Endothelial cell of umbilical vein (primary cell): ENCODE data around the gene C20orf173. TPM values are rescaled to one million over a fixed set of nuclear protein-coding genes. Genes with fewer than 3 reads are reported as not detected.

ENCODE experiments used
- BruUV-seq: library from RNA; stranded (reverse); fragments of 400-500 nt; replicated peaks from 2 replicates; lab custom pipeline; 2021; lab: Mats Ljungman, UMichigan
- CTCF ChIA-PET: fragments of 300-600, 350-600 bp; sonication (Branson Sonifier 250); formaldehyde crosslinking; loops from one replicate; lab custom pipeline; 2021; ENCODE audit warnings: antibody characterized with exemption, inconsistent platforms; lab: Charles Lee
- POLR2A ChIA-PET: fragments of 300-600, 350-600 bp; sonication (Branson Sonifier 250); formaldehyde crosslinking; loops from one replicate; lab custom pipeline; 2021; ENCODE audit warnings: antibody characterized with exemption, inconsistent platforms; lab: Charles Lee
- DNase-seq: peaks from one replicate; pipeline ENCODE4 v3.0.0-alpha.2; 2011; ENCODE audit warnings: low read depth, low spot score
- FAIRE-seq: peaks from 2 replicates; lab custom pipeline; 2011; peaks lifted over from hg19 to GRCh38; lab: Jason Lieb, UNC
- H2AFZ ChIP-seq: 2 replicates; pipeline ENCODE4 v1.6.0; 2012; ENCODE audit warnings: low read depth, low read length, control low read depth, inconsistent platforms
- H3K27ac ChIP-seq: 2 replicates; pipeline ENCODE4 v1.5.1; 2011; ENCODE audit warnings: low read depth, mild to moderate bottlenecking, control low read depth, low read length, moderate library complexity; ENCODE audit not compliant: insufficient read depth
- H3K27me3 ChIP-seq, 2 experiments: 2 replicates each; pipeline versions ENCODE4 v1.6.0 to v1.6.1; 2011; ENCODE audit warnings: low read length in 2 of 2, mixed read lengths in 1 of 2; ENCODE audit not compliant: control insufficient read depth in 2 of 2, insufficient read depth in 2 of 2
- H3K36me3 ChIP-seq, 2 experiments: 2 replicates in 1 of 2; 3 replicates in 1 of 2; pipeline ENCODE4 v1.5.1; 2011; ENCODE audit warnings: low read length in 2 of 2, mild to moderate bottlenecking in 1 of 2, moderate library complexity in 1 of 2; ENCODE audit not compliant: control insufficient read depth in 2 of 2, insufficient read depth in 2 of 2; ENCODE audit errors: extremely low read depth in 1 of 2
- H3K4me1 ChIP-seq: 3 replicates; pipeline ENCODE4 v1.5.1; 2011; ENCODE audit warnings: mild to moderate bottlenecking, low read length; ENCODE audit not compliant: control insufficient read depth, insufficient read depth; ENCODE audit errors: extremely low read depth
- H3K4me2 ChIP-seq: 2 replicates; pipeline ENCODE4 v1.6.1; 2011; ENCODE audit warnings: low read length, control low read depth, mixed read lengths; ENCODE audit not compliant: insufficient read depth
- H3K4me3 ChIP-seq, 3 experiments: fragments of 200-600 bp in 1 of 3; sonication (generic), shearing (Covaris generic) in 1 of 3; replicated peaks in 1 of 3; 2 replicates each; pipeline ENCODE4 v1.5.1; 2011 to 2016; ENCODE audit warnings: control low read depth in 3 of 3, low read length in 3 of 3, mild to moderate bottlenecking in 2 of 3, inconsistent platforms in 1 of 3, low read depth in 1 of 3, moderate library complexity in 1 of 3; ENCODE audit not compliant: insufficient read depth in 1 of 3
- H3K79me2 ChIP-seq: 2 replicates; pipeline ENCODE4 v1.6.0; 2012; ENCODE audit warnings: low read length, inconsistent platforms; ENCODE audit not compliant: control insufficient read depth, insufficient read depth
- H3K9ac ChIP-seq: replicated peaks from 2 replicates; pipeline ENCODE3; 2011; ENCODE audit warnings: low read length, control low read depth; ENCODE audit not compliant: insufficient read depth; ENCODE audit errors: extremely low read depth
- H3K9me1 ChIP-seq: replicated peaks from 3 replicates; pipeline ENCODE4 v1.6.0; 2011; ENCODE audit warnings: mild to moderate bottlenecking, low read length; ENCODE audit not compliant: control insufficient read depth, insufficient read depth; ENCODE audit errors: extremely low read depth
- H3K9me3 ChIP-seq: replicated peaks from 2 replicates; pipeline ENCODE4 v1.5.1; 2012; ENCODE audit warnings: low read length, inconsistent platforms; ENCODE audit not compliant: control insufficient read depth, insufficient read depth
- H4K20me1 ChIP-seq: replicated peaks from 2 replicates; pipeline ENCODE3; 2011; ENCODE audit warnings: mild to moderate bottlenecking, low read length; ENCODE audit not compliant: control insufficient read depth, insufficient read depth; ENCODE audit errors: extremely low read depth
- CTCF ChIP-seq, 2 donors: IDR thresholded peaks; 1 replicate in 1 of 2; 2 replicates in 1 of 2; pipeline ENCODE4 v1.5.1; 2011; ENCODE audit warnings: low read length in 2 of 2, mild to moderate bottlenecking in 2 of 2, moderate library complexity in 2 of 2, control low read depth in 1 of 2, inconsistent platforms in 1 of 2, low read depth in 1 of 2; ENCODE audit not compliant: insufficient read depth in 1 of 2; ENCODE audit errors: extremely low read depth in 1 of 2
- GATA2 ChIP-seq: IDR thresholded peaks from 2 replicates; pipeline ENCODE4 v1.7.0; 2011; ENCODE audit warnings: low read depth, mild to moderate bottlenecking, moderate library complexity, mixed read lengths, low read length; ENCODE audit not compliant: insufficient read length, insufficient read depth
- dilution Hi-C: fragments of 300-500 bp; cut with MboI; formaldehyde crosslinking; loops from one replicate; pipeline ENCODE4 v1.15.0; 2019; ENCODE audit warnings: low sequenced_read_pairs; ENCODE audit not compliant: extremely low pct_ligation_motif_present
- intact Hi-C: fragments of 100-400 bp; cut with micrococcal nuclease; formaldehyde crosslinking; loops from one replicate; pipeline ENCODE4 v1.10.0; 2022
- polyA plus RNA-seq, 4 experiments: library from polyadenylated mRNA; depleted of rRNA in 3 of 4; stranded (reverse) in 3 of 4; unstranded in 1 of 4; fragments of >200 nt; gene quantifications; 2 replicates each; pipeline versions ENCODE4 v1.2.1 to v1.2.3, GENCODE V29; 2011 to 2012; ENCODE audit warnings: missing spikeins in 1 of 4
- total RNA-seq: library from RNA; stranded (reverse); gene quantifications from 2 replicates; pipeline ENCODE4 v1.2.3, GENCODE V29; 2021

Gene C20orf173
- total and polyA plus RNA-seq, 2 donors (not counting 3 experiments of a cell fraction or from before 2014, with no cell fraction given), result not detected

GRCh38 chr20:35478804-35479472 lies 50.5 kb downstream of the C20orf173 start:
- H3K9me1 ChIP-seq, result no peaks in the 10 kb centered on the region
- no peak overlapping the region for H3K9ac ChIP-seq
- CTCF ChIA-PET, result interaction anchor here (0.5 to 1.8 kb wide), 3 partner anchors 14 to 258 kb away, joined by 3 to 10 read pairs (median 5); no protein-coding TSS in a partner anchor
- no peak for FAIRE-seq
- POLR2A ChIA-PET, result interaction anchor here (0.6 kb wide), 1 partner anchor 475 kb away, joined by 4 read pairs; no protein-coding TSS in a partner anchor
- no peaks in the 10 kb centered on the region for H3K79me2 ChIP-seq
- H3K4me3 ChIP-seq, result no peak overlapping the region
- TF ChIP-seq CTCF (IDR thresholded peaks at IDR 0.05; ENCODE audit: extremely low read depth in 1 of 2, insufficient read depth in 1 of 2, low read depth in 1 of 2, low read length in 2 of 2), result peak in 1 of 2 donors; percentile 18
- TF ChIP-seq GATA2, result no peak
- H2AFZ ChIP-seq, result no peak overlapping the region
- no peak overlapping the region for H3K4me2 ChIP-seq
- no peaks in the 10 kb centered on the region for H4K20me1 ChIP-seq
- dilution Hi-C loops, result no loop called here
- H3K36me3 ChIP-seq, result peaks cover 8 to 29% of the 10 kb centered on the region in 2 experiments
- H3K27me3 ChIP-seq, result no peaks in the 10 kb centered on the region
- no peak overlapping the region for H3K27ac ChIP-seq
- BruUV-seq, result no TSS peak
- intact Hi-C loops, result no loop called here
- H3K9me3 ChIP-seq, result no peaks in the 10 kb centered on the region
- no peak for DNase-seq
- H3K4me1 ChIP-seq, result no peaks in the 10 kb centered on the region

Other genes starting within 250 kb of the C20orf173 start
- gene EIF6, start 244.9 kb downstream of the C20orf173 start, total RNA-seq, result 124 and 153 TPM in 2 replicates
- 286 and 383 TPM in 2 replicates for gene EIF6, start 244.9 kb downstream of the C20orf173 start, polyA plus RNA-seq
- gene FAM83C, start 237.2 kb downstream of the C20orf173 start, total RNA-seq, result not detected in 2 replicates
- gene FAM83C, start 237.2 kb downstream of the C20orf173 start, polyA plus RNA-seq, result not detected in 2 replicates
- gene UQCC1, start 117.7 kb downstream of the C20orf173 start, total RNA-seq, result 31.5 and 48.4 TPM in 2 replicates
- gene UQCC1, start 117.7 kb downstream of the C20orf173 start, polyA plus RNA-seq, result 20.0 and 21.6 TPM in 2 replicates
- 0.18 TPM in 1 of 2 replicates, not detected in the other for gene GDF5, start 91.4 kb downstream of the C20orf173 start, total RNA-seq
- 0.14 and 0.21 TPM in 2 replicates for gene GDF5, start 91.4 kb downstream of the C20orf173 start, polyA plus RNA-seq
- 42.0 and 58.9 TPM in 2 replicates for gene CEP250, start 74.1 kb downstream of the C20orf173 start, total RNA-seq
- 3.2 and 5.3 TPM in 2 replicates for gene CEP250, start 74.1 kb downstream of the C20orf173 start, polyA plus RNA-seq
- gene ERGIC3, start 12.4 kb upstream of the C20orf173 start, total RNA-seq, result 202 and 203 TPM in 2 replicates
- gene ERGIC3, start 12.4 kb upstream of the C20orf173 start, polyA plus RNA-seq, result 419 and 481 TPM in 2 replicates
- 3.7 and 7.2 TPM in 2 replicates for gene SPAG4, start 86.2 kb upstream of the C20orf173 start, total RNA-seq
- 9.5 and 12.3 TPM in 2 replicates for gene SPAG4, start 86.2 kb upstream of the C20orf173 start, polyA plus RNA-seq
- 239 and 244 TPM in 2 replicates for gene CPNE1, start 135.2 kb upstream of the C20orf173 start, total RNA-seq
- gene CPNE1, start 135.2 kb upstream of the C20orf173 start, polyA plus RNA-seq, result 316 and 368 TPM in 2 replicates
- gene RBM12, start 135.2 kb upstream of the C20orf173 start, total RNA-seq, result 98.0 and 105 TPM in 2 replicates
- gene RBM12, start 135.2 kb upstream of the C20orf173 start, polyA plus RNA-seq, result 120 and 121 TPM in 2 replicates
- 24.0 and 25.1 TPM in 2 replicates for gene NFS1, start 169.7 kb upstream of the C20orf173 start, total RNA-seq
- gene NFS1, start 169.7 kb upstream of the C20orf173 start, polyA plus RNA-seq, result 28.4 and 36.5 TPM in 2 replicates
- 169 and 174 TPM in 2 replicates for gene ROMO1, start 169.8 kb upstream of the C20orf173 start, total RNA-seq
- 845 and 1,099 TPM in 2 replicates for gene ROMO1, start 169.8 kb upstream of the C20orf173 start, polyA plus RNA-seq
- 291 and 309 TPM in 2 replicates for gene RBM39, start 212.6 kb upstream of the C20orf173 start, total RNA-seq
- 76.2 and 106 TPM in 2 replicates for gene RBM39, start 212.6 kb upstream of the C20orf173 start, polyA plus RNA-seq
- gene PHF20, start 242.4 kb upstream of the C20orf173 start, total RNA-seq, result 45.8 and 46.3 TPM in 2 replicates
- gene PHF20, start 242.4 kb upstream of the C20orf173 start, polyA plus RNA-seq, result 16.0 and 25.0 TPM in 2 replicates